Measurements from ENCODE around the gene BTBD6.
"Not testable (repeated sequence)": the region's sequence is repeated elsewhere in the genome, so short reads cannot be mapped to it uniquely, and the experiment has no call there.

BTBD6 gene

DNA sequence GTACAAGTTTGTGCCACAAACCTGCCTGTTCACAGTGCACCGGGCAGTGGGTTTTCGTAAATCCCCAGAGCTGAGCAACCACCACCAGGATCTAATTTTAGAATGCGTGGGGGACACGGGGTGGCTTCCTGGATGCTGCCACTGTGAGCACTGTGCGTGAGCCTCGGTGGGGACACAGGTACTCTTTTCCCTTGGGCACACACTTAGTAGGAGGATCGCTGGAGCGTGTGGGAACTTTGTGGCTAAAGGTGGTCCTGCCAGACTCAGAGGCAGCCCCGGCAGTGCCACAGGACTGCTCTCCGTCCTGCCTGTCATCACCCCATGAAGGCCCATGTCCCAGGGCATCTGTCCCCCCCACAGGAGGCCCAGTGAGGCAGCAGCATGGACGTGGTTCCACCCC lies 21.1 kb downstream of the BTBD6 start:
- DNase-seq (ENCODE audit: low spot score): no peak

DNA sequence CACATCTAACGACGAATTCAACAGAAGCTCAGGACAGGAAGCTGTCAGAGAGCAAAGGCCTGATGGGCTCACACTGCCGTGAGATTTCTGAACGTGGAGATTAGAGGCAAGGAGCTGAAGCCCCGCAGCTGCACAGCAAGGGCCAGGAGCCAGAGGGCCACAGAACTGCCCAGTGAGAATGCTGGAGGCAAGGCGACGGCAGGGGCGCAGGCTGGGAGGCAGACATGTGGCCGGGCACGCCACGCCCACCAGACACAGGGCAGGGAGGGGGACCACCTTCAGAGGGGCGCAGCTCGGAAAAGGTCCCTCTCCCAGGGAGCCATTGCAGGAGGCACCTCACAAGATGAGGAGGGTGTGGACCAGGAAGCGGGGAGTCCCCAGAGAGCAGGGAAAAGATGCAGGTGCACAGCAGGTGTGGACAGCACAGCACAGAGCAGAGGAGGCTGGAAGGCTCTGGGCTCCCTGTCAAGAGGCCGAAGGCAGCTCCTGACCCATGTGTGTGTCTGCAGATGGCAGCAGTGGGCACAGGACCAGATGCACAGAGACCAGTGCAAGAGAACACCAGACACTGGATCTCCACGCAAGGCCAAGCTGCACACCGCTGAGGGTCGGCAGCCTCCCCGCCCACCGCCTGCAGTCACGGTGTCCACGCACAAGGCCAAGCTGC lies 23.0 kb downstream of the BTBD6 start:
- peak; percentile 72 for DNase-seq (ENCODE audit: low spot score)

GRCh38 chr14:105272623-105273022 lies 24.3 kb downstream of the BTBD6 start:
- DNase-seq (ENCODE audit: low spot score): no peak

- no peak for DNase-seq (ENCODE audit: low spot score)
Observed at GRCh38 chr14:105273062-105273461, 24.7 kb downstream of the BTBD6 start.

DNA sequence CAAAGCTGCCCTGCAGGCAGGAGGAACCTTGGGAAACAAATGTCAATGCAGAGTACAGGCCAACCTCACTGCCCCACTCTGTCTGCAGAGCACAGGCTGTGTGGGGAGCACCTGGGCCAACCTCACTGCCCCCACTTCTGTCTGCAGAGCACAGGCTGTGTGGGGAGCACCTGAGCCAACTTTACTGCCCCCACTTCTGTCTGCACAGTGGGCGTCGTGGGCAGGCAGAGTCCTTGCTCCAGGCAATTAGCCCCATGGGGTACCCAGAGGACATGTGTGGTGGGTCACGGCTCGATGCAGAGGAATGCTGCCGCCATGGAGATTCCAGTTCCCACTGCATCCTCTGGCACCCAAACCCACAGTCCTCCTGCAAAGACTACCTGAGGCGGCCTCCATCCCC lies 26.3 kb downstream of the BTBD6 start:
- no peak for DNase-seq (ENCODE audit: low spot score)

- no peak for DNase-seq (ENCODE audit: low spot score)
Observed at GRCh38 chr14:105275267-105275946, 27.1 kb downstream of the BTBD6 start.

DNA sequence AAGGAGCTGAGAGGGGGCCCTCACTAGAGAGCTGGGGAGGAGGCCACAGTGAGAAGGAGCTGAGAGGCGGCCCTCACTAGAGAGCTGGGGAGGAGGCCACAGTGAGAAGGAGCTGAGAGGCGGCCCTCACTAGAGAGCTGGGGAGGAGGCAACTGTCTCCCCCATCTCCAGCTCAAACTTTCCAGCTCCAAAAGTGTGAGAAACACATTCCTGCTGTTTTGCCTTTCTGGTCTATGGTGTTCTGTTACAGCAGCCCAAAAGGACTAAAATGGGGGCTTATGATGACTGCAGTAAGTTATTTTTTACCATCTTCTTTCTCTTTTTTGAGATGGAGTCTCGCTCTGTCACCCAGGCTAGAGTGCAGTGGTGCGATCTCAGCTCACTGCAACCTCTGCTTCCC lies 29.1 kb downstream of the BTBD6 start:
- not testable (repeated sequence) for DNase-seq (ENCODE audit: low spot score)

DNA sequence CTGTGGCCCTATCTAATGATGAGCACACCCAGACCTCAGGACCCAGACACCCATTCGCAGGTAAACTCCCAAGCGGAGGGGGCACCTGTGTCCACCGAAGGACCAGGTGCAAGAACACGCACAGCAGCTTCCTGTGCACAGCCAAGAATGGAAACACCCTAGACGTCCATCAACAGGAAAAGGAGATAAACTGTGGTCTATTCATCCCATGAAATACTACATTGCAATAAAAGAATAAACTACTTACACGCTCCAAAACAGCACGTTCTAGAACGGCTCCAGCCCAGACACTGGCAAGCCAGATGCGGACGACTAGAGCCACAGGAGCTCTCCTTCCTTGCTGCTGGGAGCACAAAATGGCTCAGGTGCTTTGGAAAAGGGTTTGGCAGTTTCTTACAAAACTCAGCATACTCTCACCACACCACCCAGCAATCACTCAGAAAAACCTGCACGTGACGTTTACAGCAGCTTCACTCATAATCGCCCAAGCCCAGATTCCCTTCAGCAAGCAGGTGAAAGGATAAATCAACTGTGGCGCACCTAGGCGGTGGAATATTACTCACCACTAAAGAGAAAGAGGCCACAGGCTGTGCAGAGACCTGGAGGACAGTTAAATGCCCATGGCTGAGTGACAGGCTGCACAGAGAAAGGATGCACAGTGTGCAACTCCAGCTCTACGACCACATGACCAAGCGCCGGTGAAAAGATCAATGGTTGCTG lies 31.5 kb downstream of the BTBD6 start:
- no peak for DNase-seq (ENCODE audit: low spot score)

DNA sequence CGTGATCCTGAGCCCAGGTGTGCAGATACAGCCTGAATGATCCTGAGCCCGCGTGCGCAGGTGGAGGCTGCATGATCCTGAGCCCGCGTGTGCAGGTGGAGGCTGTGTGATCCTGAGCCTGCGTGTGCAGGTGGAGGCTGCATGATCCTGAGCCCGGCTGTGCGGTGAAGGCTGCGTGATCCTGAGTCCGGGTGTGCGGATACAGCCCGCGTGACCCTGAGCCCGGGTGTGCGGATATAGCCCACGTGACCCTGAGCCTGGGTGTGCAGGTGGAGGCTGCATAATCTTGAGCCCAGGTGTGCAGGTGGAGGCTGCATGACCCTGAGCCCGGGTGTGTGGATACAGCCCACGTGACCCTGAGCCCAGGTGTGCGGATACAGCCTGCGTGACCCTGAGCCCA lies 32.2 kb downstream of the BTBD6 start:
- no peak for DNase-seq (ENCODE audit: low spot score)

GRCh38 chr14:105281371-105282097 lies 33.2 kb downstream of the BTBD6 start:
- DNase-seq (ENCODE audit: low spot score): peak; percentile 82

DNA sequence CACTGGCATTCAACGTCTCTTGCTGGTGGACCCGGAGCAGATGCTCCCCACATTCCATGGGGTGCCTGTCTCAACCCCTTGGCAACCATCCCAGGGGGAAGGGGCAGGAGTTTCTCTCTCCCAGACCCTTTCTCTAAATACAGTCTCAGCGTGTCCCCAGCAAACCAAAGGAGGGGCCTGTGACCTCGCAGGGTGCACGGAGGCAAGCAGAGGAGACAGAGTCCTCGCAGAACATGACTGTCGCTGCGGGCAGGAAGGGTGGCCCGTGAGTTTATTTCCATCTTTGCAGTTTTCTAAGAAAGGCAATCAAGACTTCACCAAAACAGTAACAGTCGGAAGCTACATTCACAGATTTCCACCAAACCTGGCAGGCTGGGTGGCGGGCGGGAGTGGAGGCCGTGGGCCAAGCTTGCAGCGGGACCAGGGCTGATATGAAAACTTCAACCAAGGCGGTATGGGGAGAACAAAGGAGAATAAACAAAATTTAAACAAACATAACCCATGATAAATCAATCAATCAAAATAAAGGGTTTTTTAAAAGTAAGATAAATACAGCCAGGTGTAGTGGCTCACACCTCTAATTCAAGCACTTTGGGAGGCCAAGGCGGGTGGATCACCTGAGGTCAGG lies 33.9 kb downstream of the BTBD6 start:
- DNase-seq (ENCODE audit: low spot score): no peak

- no peak for DNase-seq (ENCODE audit: low spot score)
Observed at GRCh38 chr14:105283028-105283427, 34.7 kb downstream of the BTBD6 start.

GRCh38 chr14:105283899-105284298 lies 35.6 kb downstream of the BTBD6 start:
- no peak for DNase-seq (ENCODE audit: low spot score)

DNA sequence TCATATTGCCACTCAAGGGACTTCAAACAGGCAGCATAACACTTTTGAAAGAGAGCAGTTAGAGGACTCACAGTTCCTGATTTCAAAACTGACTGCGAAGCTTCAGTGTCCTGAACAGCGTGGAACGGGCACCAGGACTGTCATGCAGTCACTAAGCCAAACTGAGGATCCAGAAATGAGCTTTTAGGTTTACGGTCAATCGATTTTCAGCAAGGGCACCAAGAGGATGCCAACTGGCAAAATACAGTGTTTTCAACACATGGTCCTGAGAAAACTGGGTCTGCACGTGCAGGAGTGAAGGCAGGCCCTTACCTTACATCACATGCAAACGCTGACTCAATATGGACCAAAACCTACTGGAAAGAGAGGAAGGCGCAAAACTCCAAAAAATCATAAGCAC lies 36.8 kb downstream of the BTBD6 start:
- DNase-seq (ENCODE audit: low spot score): no peak

GRCh38 chr14:105286759-105287144 lies 38.4 kb downstream of the BTBD6 start:
- no peak for DNase-seq (ENCODE audit: low spot score)

- DNase-seq (ENCODE audit: low spot score): peak; percentile 45
Observed at GRCh38 chr14:105287249-105288102, 39.1 kb downstream of the BTBD6 start.

GRCh38 chr14:105288936-105289335 lies 40.6 kb downstream of the BTBD6 start:
- DNase-seq (ENCODE audit: low spot score): not testable (repeated sequence)

GRCh38 chr14:105290621-105291346 lies 42.5 kb downstream of the BTBD6 start:
- no peak for DNase-seq (ENCODE audit: low spot score)

DNA sequence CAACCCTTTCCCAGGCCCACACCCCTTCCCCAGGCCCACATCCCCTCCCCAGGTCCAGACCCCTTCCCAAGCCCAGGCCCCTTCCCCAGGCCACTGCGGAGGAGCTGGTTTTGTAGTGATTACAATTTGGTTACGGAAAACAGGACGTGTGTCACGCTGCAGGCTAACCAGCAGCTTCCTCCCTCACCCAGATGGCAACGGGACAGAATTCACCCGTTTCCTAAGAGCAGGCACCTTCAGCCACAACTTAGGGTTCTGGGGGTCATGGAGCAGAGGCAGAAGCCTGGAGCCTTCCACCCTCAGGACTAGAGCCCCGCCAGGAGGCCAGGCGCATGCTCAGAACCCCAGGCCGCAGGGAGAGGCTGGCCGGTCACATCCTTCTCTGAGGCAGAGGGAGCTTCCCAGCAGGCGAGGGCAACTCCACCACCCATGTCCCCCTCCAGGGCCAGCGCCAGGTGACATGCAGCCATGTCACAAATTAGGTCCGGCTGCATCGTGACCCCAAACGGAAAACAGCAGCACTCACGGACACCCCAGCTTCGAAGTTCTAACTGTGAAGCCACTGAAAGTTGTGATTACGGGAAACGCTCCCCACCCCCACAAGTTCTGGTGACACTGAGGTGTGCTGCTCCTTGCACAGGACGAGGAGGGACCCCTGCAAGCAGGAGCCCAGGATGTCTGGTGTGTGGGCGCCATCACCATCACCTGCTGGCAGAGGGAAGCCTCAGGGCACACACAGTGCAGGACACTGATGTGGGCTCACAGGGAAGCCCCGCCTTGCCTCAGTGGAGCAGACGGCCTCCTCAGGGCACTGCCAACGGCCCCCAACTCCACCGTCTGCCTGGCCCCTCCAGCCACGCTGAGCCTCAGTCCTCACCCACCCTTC lies 44.7 kb downstream of the BTBD6 start:
- no peak for DNase-seq (ENCODE audit: low spot score)

Measured in cerebellar cortex (tissue), 1 donor.